ENCODE results near the gene RAPGEF2. TPM values are rescaled to one million over a fixed set of nuclear protein-coding genes. Genes with fewer than 3 reads are reported as not detected.

Gene RAPGEF2
- total RNA-seq, 1 donor from 2014 or later = 32.4 TPM

- TF ChIP-seq POLR2A (IDR thresholded peaks at IDR 0.05) = no peak
- no peak for TF ChIP-seq POLR2AphosphoS5 (IDR thresholded peaks at IDR 0.05; ENCODE audit: insufficient read depth in 1 of 2, low read depth in 1 of 2)
- TF ChIP-seq CTCF (IDR thresholded peaks at IDR 0.05) = no peak
- H3K9me3 ChIP-seq = no peaks in the 10 kb centered on the region
- no peak overlapping the region for H3K4me3 ChIP-seq
- DNase-seq (ENCODE audit: extremely low spot score in 2 of 2) = no peak
- H3K36me3 ChIP-seq = peaks cover 0 to under 1% of the 10 kb centered on the region in 2 donors
- H3K27ac ChIP-seq = no peak overlapping the region
- H3K27me3 ChIP-seq = no peaks in the 10 kb centered on the region
- intact Hi-C loops (cut with DNase I) = no loop called here
- H3K4me1 ChIP-seq = no peaks in the 10 kb centered on the region
Observed at GRCh38 chr4:159317203-159317602, 214.3 kb downstream of the RAPGEF2 start.

DNA sequence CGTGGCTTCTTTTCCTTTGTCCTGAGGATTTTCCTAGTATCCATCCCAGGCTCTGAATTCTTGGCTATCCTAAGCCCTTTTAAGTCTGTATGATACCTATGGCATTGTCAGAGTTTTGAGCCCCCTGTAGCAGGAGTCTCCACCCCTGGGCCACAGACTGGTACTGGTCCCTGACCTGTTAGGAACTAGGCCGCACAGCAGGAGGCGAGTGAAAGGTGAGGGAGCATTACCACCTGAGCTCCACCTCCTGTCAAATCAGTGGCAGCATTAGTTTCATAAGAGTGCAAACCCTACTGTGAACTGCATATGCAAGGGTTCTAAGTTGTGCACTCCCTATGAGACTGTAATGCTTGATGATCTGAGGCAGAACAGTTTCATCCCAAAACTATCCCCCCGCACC, 216.1 kb downstream of the RAPGEF2 start:
- no peak for DNase-seq (ENCODE audit: extremely low spot score in 2 of 2)
- no peak overlapping the region for H3K27ac ChIP-seq
- no peaks in the 10 kb centered on the region for H3K27me3 ChIP-seq
- no peaks in the 10 kb centered on the region for H3K9me3 ChIP-seq
- no peaks in the 10 kb centered on the region for H3K4me1 ChIP-seq
- no peak for TF ChIP-seq CTCF (IDR thresholded peaks at IDR 0.05)
- no peak for TF ChIP-seq POLR2AphosphoS5 (IDR thresholded peaks at IDR 0.05; ENCODE audit: insufficient read depth in 1 of 2, low read depth in 1 of 2)
- no peak for TF ChIP-seq POLR2A (IDR thresholded peaks at IDR 0.05)
- intact Hi-C loops (cut with DNase I) = no loop called here
- H3K4me3 ChIP-seq = no peak overlapping the region
- H3K36me3 ChIP-seq = peaks cover 0 to 18% of the 10 kb centered on the region in 2 donors

GRCh38 chr4:159326480-159326879, 223.6 kb downstream of the RAPGEF2 start:
- Histone ChIP-seq H3K9me3 (no peaks in the 10 kb centered on the region), H3K4me3 (no peak overlapping the region), H3K4me1 (no peaks in the 10 kb centered on the region), H3K27me3 (no peaks in the 10 kb centered on the region), H3K36me3 (peaks cover 0 to 20% of the 10 kb centered on the region in 2 donors), H3K27ac (no peak overlapping the region)
- intact Hi-C loops (cut with DNase I) = no loop called here
- DNase-seq (ENCODE audit: extremely low spot score in 2 of 2) = no peak
- TF ChIP-seq POLR2A (IDR thresholded peaks at IDR 0.05) (no peak), CTCF (IDR thresholded peaks at IDR 0.05) (no peak), POLR2AphosphoS5 (IDR thresholded peaks at IDR 0.05; ENCODE audit: insufficient read depth in 1 of 2, low read depth in 1 of 2) (no peak)

GRCh38 chr4:159328766-159329165, 225.9 kb downstream of the RAPGEF2 start:
- Histone ChIP-seq H3K27ac (no peak overlapping the region), H3K4me1 (no peaks in the 10 kb centered on the region)
- DNase-seq (ENCODE audit: extremely low spot score in 2 of 2) = no peak

DNA sequence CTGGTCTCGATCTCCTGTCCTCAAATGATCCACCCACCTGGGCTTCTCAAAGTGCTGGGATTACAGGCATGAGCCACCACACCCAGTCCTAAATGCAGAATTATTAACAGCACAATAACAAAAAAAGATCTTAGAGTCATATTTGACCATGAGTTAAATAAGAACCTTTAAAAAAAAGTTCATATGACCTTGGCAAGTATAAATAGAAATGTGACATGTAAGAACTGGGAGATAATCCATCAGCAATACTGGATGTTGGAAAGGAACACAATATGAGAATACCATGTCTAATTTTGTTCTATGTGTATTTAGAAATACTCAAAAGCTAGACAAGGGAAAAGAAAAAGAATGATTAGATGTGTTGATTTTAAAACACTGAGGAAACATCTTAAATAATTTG, 231.6 kb downstream of the RAPGEF2 start:
- H3K4me3 ChIP-seq = no peak overlapping the region
- TF ChIP-seq CTCF (IDR thresholded peaks at IDR 0.05) = no peak
- TF ChIP-seq POLR2A (IDR thresholded peaks at IDR 0.05) = no peak
- TF ChIP-seq POLR2AphosphoS5 (IDR thresholded peaks at IDR 0.05; ENCODE audit: insufficient read depth in 1 of 2, low read depth in 1 of 2) = no peak
- H3K9me3 ChIP-seq = no peaks in the 10 kb centered on the region
- DNase-seq (ENCODE audit: extremely low spot score in 2 of 2) = no peak
- H3K27ac ChIP-seq = no peak overlapping the region
- peaks cover 0 to 27% of the 10 kb centered on the region in 2 donors for H3K36me3 ChIP-seq
- no peaks in the 10 kb centered on the region for H3K4me1 ChIP-seq
- intact Hi-C loops (cut with DNase I) = no loop called here
- no peaks in the 10 kb centered on the region for H3K27me3 ChIP-seq

More at GRCh38 chr4:159328766-159329165, 225.9 kb downstream of the RAPGEF2 start:
- no peak for TF ChIP-seq POLR2A (IDR thresholded peaks at IDR 0.05)
- Histone ChIP-seq H3K4me3 (no peak overlapping the region), H3K36me3 (peaks cover 0 to 16% of the 10 kb centered on the region in 2 donors), H3K9me3 (no peaks in the 10 kb centered on the region), H3K27me3 (no peaks in the 10 kb centered on the region)
- intact Hi-C loops (cut with DNase I) = no loop called here
